ENCODE measurements around the gene PHF11.
A peak's percentile ranks its signal among the peaks of the same experiment; 100 is the strongest.
"Not testable (repeated sequence)": the region's sequence is repeated elsewhere in the genome, so short reads cannot be mapped to it uniquely, and the experiment has no call there.

Gene PHF11

DNA sequence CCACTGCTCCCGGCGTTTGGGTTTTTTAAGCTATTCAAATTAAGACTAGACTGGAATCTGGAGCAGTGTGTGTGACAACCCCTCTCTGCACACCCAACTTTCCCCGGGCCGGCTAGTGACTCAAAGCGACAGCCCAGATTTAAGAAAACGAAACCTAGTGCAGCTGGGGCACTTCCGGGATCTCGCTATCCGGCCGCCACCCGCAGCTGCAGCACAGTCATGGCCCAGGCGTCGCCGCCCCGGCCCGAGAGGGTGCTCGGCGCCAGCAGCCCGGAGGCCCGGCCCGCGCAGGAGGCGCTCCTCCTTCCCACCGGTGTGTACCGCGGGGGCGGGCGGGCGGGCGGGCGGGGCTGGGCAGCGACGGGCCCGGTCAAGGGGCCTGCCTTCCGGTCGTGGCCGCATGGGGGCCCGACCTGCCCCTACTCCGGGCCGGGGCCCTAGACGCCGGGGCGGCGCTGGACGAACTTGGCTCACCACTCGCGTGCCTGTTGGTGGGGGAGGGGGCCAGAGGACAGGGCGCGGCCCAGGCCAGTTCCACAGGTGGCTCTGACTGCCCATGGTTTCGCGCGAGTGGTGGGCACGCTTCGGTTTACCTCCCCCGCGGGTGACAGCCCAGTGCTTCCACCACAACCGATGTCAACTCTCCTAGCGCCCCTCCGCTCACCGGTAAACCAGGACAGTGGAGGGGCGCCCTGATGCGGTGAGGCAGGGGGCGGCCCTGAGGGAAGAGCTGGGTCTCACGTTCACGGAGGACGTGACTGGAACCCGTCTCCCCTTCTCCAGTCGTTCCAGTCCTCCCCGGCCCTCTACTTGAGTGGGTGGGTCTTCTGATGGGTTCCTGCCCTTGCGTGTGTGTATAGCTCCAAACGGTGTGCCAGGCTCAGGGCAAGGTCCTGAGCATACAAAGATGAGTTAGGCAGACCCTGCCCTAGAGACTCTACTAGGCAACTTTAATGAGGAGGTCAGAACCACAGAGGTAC is at the start of gene PHF11:
Gene PHF11 (plus strand): TSS at position 171 of the 980 bp plus-strand sequence. CDS start 49 bp downstream, at position 220.
- no peak for FAIRE-seq

DNA sequence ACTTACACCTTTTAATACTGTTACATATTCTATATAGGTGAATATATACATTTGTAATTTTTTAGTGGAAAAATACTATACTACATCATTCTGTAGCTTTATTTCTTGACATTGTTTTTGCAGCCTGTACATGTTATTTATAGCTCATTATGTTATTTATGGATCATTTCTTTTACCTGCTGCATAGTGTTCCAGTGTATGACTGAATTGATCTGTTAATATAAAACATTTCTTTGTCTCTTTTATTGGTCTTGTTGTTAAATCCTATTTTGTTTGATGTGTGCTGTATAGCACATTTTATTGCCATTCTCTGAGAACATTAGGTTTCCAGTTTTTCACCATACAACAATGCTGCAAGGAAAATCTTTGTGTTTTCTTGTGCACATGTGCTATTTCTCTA is 49.3 kb upstream of the PHF11 start:
- FAIRE-seq, result peak; percentile 65

GRCh38 chr13:49448753-49449152 is 47.0 kb upstream of the PHF11 start:
- no peak for FAIRE-seq

DNA sequence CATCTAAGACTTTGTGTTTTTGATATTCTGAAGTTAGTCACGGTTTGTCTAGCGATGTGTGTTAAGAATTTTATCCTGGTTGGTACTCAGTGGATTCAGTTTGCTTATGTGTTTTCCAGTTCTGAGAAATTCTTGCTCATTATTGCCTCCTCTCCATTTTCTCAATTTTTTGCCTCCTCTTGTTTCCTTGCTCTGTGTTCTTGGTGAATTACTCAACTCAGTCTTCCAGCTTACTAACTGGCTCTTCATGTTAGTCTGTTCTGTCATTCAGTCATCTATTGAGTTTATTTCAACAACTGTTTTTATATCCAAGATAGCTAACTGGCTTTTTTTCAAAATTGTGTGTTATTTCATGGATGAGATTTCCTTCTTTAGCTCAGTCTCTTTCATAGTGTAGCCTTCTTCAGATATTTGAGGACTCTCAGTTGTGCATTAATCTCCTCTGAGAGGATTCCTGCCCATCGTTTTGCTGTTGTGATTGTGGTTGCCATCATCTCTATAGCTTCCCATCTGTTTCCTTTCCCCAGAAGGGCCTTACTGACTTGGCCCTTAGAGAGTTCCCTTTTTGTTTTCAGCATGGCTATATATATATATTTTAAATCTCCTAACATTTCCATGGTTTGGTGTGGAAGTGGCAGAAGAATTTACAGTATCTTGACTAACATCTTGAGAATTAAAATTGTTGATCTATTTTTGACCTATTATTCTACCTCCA is 45.5 kb upstream of the PHF11 start:
- no peak for FAIRE-seq

GRCh38 chr13:49452725-49453457 is 42.9 kb upstream of the PHF11 start:
- no peak for FAIRE-seq

- FAIRE-seq, result no peak
Measured at GRCh38 chr13:49453465-49453864, 42.3 kb upstream of the PHF11 start.

DNA sequence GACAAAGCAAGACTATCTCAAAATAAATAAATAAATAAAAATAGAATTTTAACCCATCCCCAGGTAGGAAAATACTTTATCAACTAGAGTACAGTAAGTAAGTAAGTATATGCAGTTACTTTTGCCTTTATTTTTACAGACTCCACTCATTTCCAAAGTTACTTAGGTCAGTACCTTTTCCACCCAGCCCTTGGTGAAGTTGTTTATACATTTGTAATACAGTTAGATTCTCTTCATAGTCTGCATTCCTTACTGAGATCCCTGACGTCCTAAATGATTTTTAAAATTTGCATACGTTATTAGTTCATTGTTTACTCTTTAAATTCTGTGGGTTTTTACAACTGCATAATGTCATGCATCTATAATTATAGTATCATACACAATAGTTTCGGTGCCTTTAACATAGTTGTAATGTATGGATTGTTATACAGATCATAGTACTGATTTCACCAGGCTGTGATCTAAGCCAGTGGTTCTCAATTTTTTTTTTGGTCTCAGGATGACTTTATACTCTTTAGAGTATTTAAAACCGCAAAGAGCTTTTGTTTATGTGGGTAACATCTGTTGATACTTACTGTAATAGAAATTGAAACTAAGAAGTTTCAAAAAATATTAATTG is 41.3 kb upstream of the PHF11 start:
- no peak for FAIRE-seq

DNA sequence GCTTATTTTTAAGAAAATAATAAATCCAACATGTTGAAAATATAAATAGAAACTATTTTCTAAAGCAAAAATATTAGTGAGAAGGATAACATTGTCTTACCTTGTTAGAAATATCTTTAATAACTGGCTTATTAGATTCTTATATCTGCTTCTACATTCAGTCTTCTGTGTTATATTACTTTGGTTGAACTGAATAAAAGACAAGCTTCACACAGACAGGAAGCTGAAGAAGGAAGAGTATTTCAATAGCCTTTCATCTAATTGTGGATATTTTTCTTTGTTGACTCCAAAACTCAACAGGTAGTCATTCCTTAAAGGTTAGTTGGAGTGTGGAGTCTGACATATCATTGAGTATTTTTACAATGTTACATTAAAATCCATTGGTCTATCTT is 40.8 kb upstream of the PHF11 start:
- peak; percentile 85 for FAIRE-seq

DNA sequence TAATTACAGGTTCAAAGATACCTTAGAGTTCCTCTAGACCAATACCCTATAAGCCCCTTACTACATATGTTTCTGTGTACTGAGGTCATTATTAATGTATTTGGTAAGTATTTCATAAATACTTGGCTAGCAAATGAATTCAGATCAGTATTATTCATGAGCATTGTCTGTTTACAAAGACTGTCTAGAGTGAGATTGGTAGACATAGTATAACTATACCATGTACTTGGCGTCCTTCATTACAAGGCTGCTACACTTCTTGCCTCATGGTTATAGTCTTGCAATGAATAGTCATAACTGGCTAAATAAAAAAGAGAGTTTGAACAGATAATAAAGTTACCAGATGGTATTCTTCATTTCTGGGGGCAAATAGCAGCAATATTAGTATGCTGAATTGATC is 39.6 kb upstream of the PHF11 start:
- no peak for FAIRE-seq

GRCh38 chr13:49457221-49457620 is 38.5 kb upstream of the PHF11 start:
- FAIRE-seq, result no peak

- FAIRE-seq, result no peak
Measured at GRCh38 chr13:49459580-49459979, 36.2 kb upstream of the PHF11 start.

DNA sequence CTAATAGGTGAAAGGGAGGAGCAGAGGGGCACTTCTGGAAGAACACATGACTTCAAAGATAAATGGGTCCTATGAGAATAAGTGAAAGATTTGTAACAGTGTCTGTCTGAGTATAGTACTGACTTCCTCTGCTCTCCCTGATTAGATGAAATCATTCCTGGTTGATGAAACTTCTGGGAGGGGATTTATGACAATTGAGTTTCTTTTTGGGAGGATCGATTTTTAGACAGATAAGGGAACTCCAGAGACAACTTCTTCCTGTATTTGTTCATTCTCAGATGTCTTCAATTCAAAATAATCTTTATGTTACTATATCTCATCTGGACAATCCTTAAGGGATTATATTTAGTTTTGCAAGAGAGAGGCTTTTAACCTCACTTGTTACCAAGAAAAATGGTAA is 31.7 kb upstream of the PHF11 start:
- FAIRE-seq, result no peak

- no peak for FAIRE-seq
Measured at GRCh38 chr13:49464621-49465325, 31.0 kb upstream of the PHF11 start.

DNA sequence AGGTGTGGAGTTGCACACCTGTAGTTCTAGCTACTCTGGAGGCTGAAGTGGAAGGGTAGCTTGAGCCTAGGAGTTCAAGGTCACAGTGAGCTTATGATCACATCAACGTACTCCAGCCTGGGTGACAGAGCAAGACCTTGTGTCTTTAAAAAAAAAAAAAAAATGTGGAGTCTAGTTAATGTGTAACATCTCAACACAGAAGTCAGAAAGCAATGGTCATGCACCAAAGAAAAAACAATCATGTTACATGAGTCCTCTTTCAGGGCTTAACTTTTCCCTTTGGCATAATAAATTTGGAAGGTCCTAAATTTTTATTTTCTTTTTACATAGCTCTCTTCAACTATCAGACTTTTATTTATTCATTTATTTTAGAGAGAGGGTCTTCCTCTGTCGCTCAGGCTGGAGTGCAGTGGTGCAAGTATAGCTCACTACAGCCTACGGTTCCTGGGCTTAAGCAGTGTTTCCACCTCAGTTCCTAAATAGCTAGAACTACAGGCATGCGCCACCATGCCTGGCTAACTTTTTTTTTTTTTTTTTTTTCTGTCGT is 29.4 kb upstream of the PHF11 start:
- no peak for FAIRE-seq

DNA sequence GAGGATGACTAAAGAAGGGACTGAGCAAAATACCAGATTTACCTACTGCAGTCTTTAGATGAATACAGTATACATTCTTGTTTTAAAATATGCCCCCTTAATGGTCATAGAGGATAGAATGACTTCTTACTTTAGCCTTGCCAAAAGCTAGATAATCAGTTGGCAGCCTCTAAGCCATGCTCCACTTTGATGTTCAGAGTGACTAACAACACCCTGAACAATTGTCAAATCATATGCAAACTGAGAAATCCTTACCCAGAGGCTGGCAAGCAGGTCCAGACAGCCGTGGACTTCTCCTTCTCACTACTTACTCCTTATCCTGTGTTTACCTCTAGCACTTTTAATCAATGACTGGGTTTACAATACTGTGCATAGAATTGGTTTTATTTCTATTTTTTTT is 23.6 kb upstream of the PHF11 start:
- FAIRE-seq, result no peak

DNA sequence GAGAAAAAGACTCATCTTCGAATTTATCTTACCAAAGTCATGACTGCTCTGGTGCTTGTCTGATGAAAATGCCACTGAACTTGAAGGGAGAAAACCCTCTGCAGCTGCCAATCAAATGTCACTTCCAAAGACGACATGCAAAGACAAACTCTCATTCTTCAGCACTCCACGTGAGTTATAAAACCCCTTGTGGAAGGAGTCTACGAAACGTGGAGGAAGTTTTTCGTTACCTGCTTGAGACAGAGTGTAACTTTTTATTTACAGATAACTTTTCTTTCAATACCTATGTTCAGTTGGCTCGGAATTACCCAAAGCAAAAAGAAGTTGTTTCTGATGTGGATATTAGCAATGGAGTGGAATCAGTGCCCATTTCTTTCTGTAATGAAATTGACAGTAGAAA is 19.2 kb upstream of the PHF11 start:
- FAIRE-seq, result no peak

DNA sequence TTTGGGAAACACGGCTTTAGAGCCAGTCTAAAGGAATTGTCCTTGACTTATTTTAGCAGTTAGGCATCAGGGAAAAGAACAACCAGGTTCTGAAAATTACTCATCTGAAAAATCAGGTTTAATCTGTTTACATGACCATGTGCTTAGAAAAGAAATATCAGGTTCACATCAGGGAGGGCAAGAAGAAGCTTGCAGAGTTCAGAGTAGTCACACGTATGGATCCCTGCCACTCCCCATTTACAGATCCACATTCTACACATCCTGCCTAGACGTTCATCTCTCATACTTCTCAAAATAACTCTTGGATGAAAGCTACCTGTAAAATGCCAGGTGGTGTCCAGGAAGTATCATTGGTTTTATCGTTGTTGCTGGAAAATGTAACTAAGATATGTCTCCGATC is 14.0 kb upstream of the PHF11 start:
- no peak for FAIRE-seq

DNA sequence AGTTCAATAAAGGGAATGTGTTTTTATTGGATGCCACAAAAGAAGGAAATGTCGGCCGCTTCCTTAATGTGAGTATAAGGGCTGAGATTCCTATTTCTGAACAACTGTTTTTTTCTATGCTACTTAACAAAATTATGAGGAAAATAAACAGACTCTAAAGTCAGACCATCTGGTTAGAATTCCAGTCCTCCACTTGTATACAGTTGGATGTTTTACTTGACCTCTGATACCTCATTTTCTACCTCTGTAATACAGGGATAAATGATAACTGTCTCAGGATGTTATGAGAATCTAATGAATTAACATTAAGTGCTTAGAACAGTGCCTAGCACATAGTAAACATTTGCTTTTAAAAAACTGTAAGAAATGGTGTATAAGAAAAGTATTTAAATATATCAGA is 7.2 kb upstream of the PHF11 start:
- no peak for FAIRE-seq

DNA sequence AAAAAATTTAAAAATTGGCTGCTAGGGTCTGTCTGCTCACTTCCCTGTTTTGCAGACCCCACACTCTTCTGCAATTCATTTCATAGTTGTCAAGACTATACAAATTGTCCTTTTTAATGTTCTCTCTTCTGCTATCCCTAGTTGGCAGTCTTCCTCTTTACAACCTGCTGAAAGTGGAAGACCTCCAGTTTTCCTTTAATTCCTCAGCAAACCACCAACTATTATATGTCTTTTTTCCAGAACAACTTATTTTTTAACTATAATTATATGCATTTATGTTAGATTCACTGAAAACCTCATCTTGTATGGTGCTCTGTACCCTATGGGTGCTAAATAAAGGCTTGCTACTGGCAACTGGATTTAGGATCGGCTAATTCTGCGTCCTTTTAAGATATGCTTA is 1.1 kb upstream of the PHF11 start:
- no peak for FAIRE-seq

GRCh38 chr13:49496837-49497236 is 1.1 kb downstream of the PHF11 start:
- FAIRE-seq, result not testable (repeated sequence)

DNA sequence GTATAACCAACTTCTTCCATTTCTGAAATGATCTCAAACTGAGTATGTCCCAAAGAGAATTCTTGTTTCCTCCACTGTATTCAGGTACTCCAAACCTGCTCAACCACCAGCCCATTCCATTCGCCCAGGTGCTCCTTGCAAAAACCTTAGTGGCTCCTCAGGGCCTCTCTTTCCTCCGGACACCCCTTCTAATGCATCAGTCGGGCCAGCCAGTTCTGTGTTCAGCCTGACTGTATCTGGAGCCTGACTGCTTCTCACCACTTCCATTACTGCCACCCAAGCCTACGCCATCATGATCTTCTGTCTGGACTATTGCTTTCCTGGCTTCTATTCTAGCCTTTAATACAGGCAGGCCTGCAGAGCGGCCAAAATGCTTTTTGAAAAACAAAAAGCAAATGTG is 1.5 kb downstream of the PHF11 start:
- FAIRE-seq, result no peak

- no peak for FAIRE-seq
Measured at GRCh38 chr13:49498206-49498605, 2.5 kb downstream of the PHF11 start.
